Hepatocyte (in vitro differentiated cells): Measurements from ENCODE around the gene INPP4B. TPM values are rescaled to one million over a fixed set of nuclear protein-coding genes. Genes with fewer than 3 reads are reported as not detected.

Experiments
- DNase-seq: peaks from one replicate; pipeline ENCODE4 v3.0.0-alpha.2; 2016; ENCODE audit warnings: low spot score
- H2AFZ ChIP-seq: fragments of 200-600 bp; sonication (generic); 2 replicates; pipeline ENCODE4 v1.6.0; 2016; ENCODE audit warnings: antibody characterized with exemption, mild to moderate bottlenecking
- H3K27ac ChIP-seq: fragments of 200-600 bp; sonication (generic); 2 replicates; pipeline ENCODE4 v1.5.1; 2016; ENCODE audit warnings: mild to moderate bottlenecking
- H3K27me3 ChIP-seq: fragments of 200-600 bp; sonication (generic); 2 replicates; pipeline ENCODE4 v1.6.1; 2016
- H3K36me3 ChIP-seq: fragments of 200-600 bp; sonication (generic); replicated peaks from 2 replicates; pipeline ENCODE4 v1.5.1; 2016; ENCODE audit warnings: low read depth; ENCODE audit not compliant: insufficient read depth
- H3K4me1 ChIP-seq: fragments of 200-600 bp; sonication (generic); 2 replicates; pipeline ENCODE4 v1.5.1; 2016; ENCODE audit warnings: mild to moderate bottlenecking, moderate library complexity; ENCODE audit not compliant: insufficient read depth
- H3K4me2 ChIP-seq: fragments of 200-600 bp; sonication (generic); 2 replicates; pipeline ENCODE4 v1.6.0; 2016
- H3K4me3 ChIP-seq: fragments of 200-600 bp; sonication (generic); 2 replicates; pipeline ENCODE4 v1.5.1; 2016; ENCODE audit warnings: mild to moderate bottlenecking
- H3K79me2 ChIP-seq: fragments of 200-600 bp; sonication (generic); 2 replicates; pipeline ENCODE4 v1.6.0; 2017; ENCODE audit warnings: mild to moderate bottlenecking
- H3K9me2 ChIP-seq: fragments of 200-600 bp; sonication (generic); replicated peaks from 2 replicates; pipeline ENCODE4 v1.6.0; 2017; ENCODE audit warnings: mild to moderate bottlenecking; ENCODE audit not compliant: insufficient read depth
- H3K9me3 ChIP-seq: fragments of 200-600 bp; sonication (generic); 2 replicates; pipeline ENCODE4 v1.5.1; 2016; ENCODE audit warnings: low read depth, mild to moderate bottlenecking
- H4K20me1 ChIP-seq: fragments of 200-600 bp; sonication (generic); 2 replicates; pipeline ENCODE4 v1.6.0; 2016; ENCODE audit warnings: mild to moderate bottlenecking; ENCODE audit not compliant: insufficient read depth, poor library complexity, severe bottlenecking
- CTCF ChIP-seq: fragments of 200-600 bp; sonication (generic); IDR thresholded peaks from 2 replicates; pipeline ENCODE4 v1.5.1; 2016; ENCODE audit warnings: antibody characterized with exemption, mild to moderate bottlenecking; ENCODE audit not compliant: poor library complexity
- EZH2 ChIP-seq: fragments of 200-600 bp; sonication (generic); IDR thresholded peaks from 2 replicates; pipeline ENCODE4 v1.6.1; 2016; ENCODE audit warnings: antibody characterized with exemption, mild to moderate bottlenecking, borderline replicate concordance
- EZH2phosphoT487 ChIP-seq: fragments of 200-600 bp; sonication (generic); IDR thresholded peaks from one replicate; pipeline ENCODE4 v1.6.1; 2018; ENCODE audit warnings: antibody characterized with exemption, mild to moderate bottlenecking, low read depth, moderate library complexity; ENCODE audit not compliant: unreplicated experiment, severe bottlenecking
- WGBS: methylation state at CpG from one replicate; pipeline ENCODE4 v1.1.6; 2016; ENCODE audit warnings: low lambda C conversion rate; ENCODE audit errors: missing lambda C conversion rate; 5-methylcytosine and 5-hydroxymethylcytosine counted together
- polyA plus RNA-seq: library from polyadenylated mRNA; unstranded; fragments of >200 nt; fragmentation: Nextera tagmentation; extraction: Ambion mirVana; gene quantifications from 2 replicates; pipeline ENCODE4 v1.2.1, GENCODE V29; 2016
- total RNA-seq: library from RNA; depleted of rRNA; stranded (reverse); fragments of >200 nt; gene quantifications from 2 replicates; pipeline ENCODE4 v1.2.3, GENCODE V29; 2014

The INPP4B gene
- total and polyA plus RNA-seq, 2 experiments from 2014 or later, result 4.2 to 7.1 TPM

GRCh38 chr4:142556048-142556447 is 290.1 kb downstream of the INPP4B start:
- Histone ChIP-seq H4K20me1 (no peaks in the 10 kb centered on the region), H3K79me2 (no peaks in the 10 kb centered on the region), H3K27ac (no peak overlapping the region), H3K36me3 (no peaks in the 10 kb centered on the region), H3K9me2 (no peaks in the 10 kb centered on the region), H3K4me1 (peaks cover 15% of the 10 kb centered on the region), H2AFZ (no peak overlapping the region), H3K4me3 (no peak overlapping the region), H3K4me2 (no peak overlapping the region), H3K9me3 (no peaks in the 10 kb centered on the region), H3K27me3 (no peaks in the 10 kb centered on the region)
- TF ChIP-seq EZH2phosphoT487, result no peak
- DNase-seq, result no peak
- WGBS, result 90% methylated on average over 1 of the region's 1 CpG

- H3K9me3 ChIP-seq, result no peaks in the 10 kb centered on the region
- 100% methylated on average over 1 of the region's 1 CpG for WGBS
- no peaks in the 10 kb centered on the region for H3K9me2 ChIP-seq
These were observed 291.7 kb downstream of the INPP4B start for GRCh38 chr4:142554412-142554811.

GRCh38 chr4:142551517-142552305 is 294.4 kb downstream of the INPP4B start:
- H3K79me2 ChIP-seq, result no peaks in the 10 kb centered on the region
- no peak for TF ChIP-seq CTCF
- TF ChIP-seq EZH2, result no peak
- no peaks in the 10 kb centered on the region for H3K27me3 ChIP-seq
- H3K36me3 ChIP-seq, result no peaks in the 10 kb centered on the region
- H3K9me2 ChIP-seq, result no peaks in the 10 kb centered on the region
- H3K27ac ChIP-seq, result peak overlapping the region; percentile 47
- H3K9me3 ChIP-seq, result no peaks in the 10 kb centered on the region
- H3K4me1 ChIP-seq, result peaks cover 6% of the 10 kb centered on the region
- H2AFZ ChIP-seq, result no peak overlapping the region
- no peak for DNase-seq
- WGBS, result 71% methylated on average over 6 of the region's 6 CpGs
- H3K4me2 ChIP-seq, result no peak overlapping the region
- no peak overlapping the region for H3K4me3 ChIP-seq
- H4K20me1 ChIP-seq, result no peaks in the 10 kb centered on the region

More at GRCh38 chr4:142554412-142554811, 291.7 kb downstream of the INPP4B start:
- H2AFZ ChIP-seq, result no peak overlapping the region
- peaks cover 15% of the 10 kb centered on the region for H3K4me1 ChIP-seq
- H3K4me3 ChIP-seq, result no peak overlapping the region
- no peak for TF ChIP-seq EZH2
- TF ChIP-seq CTCF, result no peak
- no peak for TF ChIP-seq EZH2phosphoT487
- no peak for DNase-seq
- H3K27ac ChIP-seq, result no peak overlapping the region
- H3K79me2 ChIP-seq, result no peaks in the 10 kb centered on the region
- no peak overlapping the region for H3K4me2 ChIP-seq
- H3K36me3 ChIP-seq, result no peaks in the 10 kb centered on the region
- H3K27me3 ChIP-seq, result no peaks in the 10 kb centered on the region
- H4K20me1 ChIP-seq, result no peaks in the 10 kb centered on the region

- peak overlapping the region; percentile 47 for H3K27ac ChIP-seq
- no peak overlapping the region for H2AFZ ChIP-seq
- no peak overlapping the region for H3K4me2 ChIP-seq
These were observed 295.1 kb downstream of the INPP4B start for GRCh38 chr4:142550965-142551364.

More at GRCh38 chr4:142550965-142551364, 295.1 kb downstream of the INPP4B start:
- Histone ChIP-seq H4K20me1 (no peaks in the 10 kb centered on the region), H3K27me3 (no peaks in the 10 kb centered on the region), H3K9me2 (no peaks in the 10 kb centered on the region), H3K79me2 (no peaks in the 10 kb centered on the region), H3K9me3 (no peaks in the 10 kb centered on the region), H3K4me1 (peaks cover 6% of the 10 kb centered on the region), H3K4me3 (no peak overlapping the region), H3K36me3 (no peaks in the 10 kb centered on the region)
- DNase-seq, result no peak
- TF ChIP-seq EZH2, result no peak
- no peak for TF ChIP-seq CTCF
- no peak for TF ChIP-seq EZH2phosphoT487
- WGBS, result 84% methylated on average over 5 of the region's 5 CpGs
